Urothelium cell line (cell line): Measurements from ENCODE around the gene SCAI.

Experiments used
- DNase-seq: peaks from one replicate; pipeline ENCODE4 v3.0.0; 2011; ENCODE audit warnings: low spot score, mixed read lengths
- FAIRE-seq: peaks from 2 replicates; lab custom pipeline; 2011; peaks lifted over from hg19 to GRCh38; lab: Jason Lieb, UNC

SCAI gene

DNA sequence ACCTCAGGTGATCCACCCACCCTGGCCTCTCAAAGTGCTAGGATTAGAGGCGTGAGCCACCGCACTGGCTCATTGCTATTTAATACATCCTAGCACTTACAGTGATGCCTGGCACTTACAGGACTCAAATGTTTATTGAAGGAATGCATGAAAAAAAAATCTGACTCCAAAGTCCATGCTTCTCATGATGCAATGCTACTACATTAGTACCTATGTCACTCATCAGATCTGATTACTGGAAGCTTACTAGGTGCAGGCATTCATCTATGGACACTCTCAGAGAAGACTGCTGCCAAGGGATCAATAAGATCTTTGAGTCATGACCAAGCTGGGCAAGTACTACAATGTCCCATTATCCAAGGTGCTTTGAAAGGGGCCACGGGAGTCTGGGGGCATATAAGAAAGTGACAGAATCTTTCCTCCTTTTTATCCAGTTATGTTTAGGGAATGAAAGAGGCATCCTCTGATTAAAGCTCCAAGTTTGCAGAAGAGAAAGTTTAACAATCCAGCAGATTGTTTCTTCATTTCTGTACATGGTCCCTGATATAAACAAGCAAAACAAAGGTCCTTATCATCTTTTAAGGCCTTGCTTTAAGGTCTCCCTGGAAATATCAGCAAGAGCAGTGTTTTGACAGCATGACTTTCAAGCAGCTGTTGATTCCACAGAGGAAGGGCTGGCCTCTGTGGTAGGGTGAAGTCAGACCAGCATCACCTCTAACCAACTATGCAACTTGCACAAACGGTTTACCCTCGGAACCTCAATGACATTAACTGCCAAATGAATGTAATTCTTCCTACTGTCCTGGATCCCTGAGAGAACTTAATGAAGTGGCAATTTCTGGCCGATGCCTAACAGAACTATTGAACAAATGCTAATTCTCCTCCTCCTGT lies 245.5 kb downstream of the SCAI start:
- DNase-seq (no peak), FAIRE-seq (no peak)

GRCh38 chr9:124894741-124895170 lies 248.6 kb downstream of the SCAI start:
- FAIRE-seq (no peak), DNase-seq (no peak)

- FAIRE-seq = no peak
- DNase-seq = no peak
Observed at GRCh38 chr9:124894035-124894740, 249.1 kb downstream of the SCAI start.
